ENCODE measurements around the gene SH3D21. TPM values are rescaled to one million over a fixed set of nuclear protein-coding genes. Genes with fewer than 3 reads are reported as not detected.

SH3D21 gene
- total and polyA plus RNA-seq, 2 of the 8 experiments (the other 6 are each of a cell fraction or from before 2014, with no cell fraction given), result 3.4 to 8.6 TPM

DNA sequence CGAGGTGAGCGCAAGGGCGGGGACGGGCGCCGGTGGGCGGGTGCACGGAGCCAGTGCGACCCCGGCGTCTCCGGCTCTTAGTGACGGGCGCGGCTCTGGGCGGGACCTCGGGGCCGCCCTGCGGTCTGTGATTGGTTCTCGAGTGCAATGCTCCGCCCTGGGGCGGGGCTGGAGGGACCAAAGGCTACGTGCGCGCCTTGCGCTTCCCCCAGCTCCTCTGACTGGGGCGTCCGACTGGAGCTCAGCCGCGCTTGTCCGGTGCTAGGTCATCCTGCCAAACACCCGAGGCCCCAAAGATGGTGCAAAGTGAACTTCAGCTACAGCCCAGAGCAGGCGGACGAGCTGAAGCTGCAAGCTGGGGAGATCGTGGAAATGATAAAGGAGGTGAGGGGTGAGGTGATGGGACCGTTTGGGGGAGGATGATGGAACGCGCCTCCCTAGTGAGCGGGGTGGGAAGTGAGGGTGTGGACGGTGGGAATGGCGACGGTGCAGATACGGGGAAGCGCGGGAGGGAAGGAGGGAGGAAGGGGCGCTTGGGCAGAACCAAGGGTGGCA lies 811 bp downstream of the SH3D21 start:
- no peak for FAIRE-seq
- H2AFZ ChIP-seq (ENCODE audit: low read length), result no peak overlapping the region
- H3K14ac ChIP-seq (ENCODE audit: insufficient read length), result no peak overlapping the region
- TF ChIP-seq PHF8 (conservative IDR thresholded peaks at IDR 0.05; ENCODE audit: low read depth, low read length) (peak; percentile 84), TAF1 (IDR thresholded peaks at IDR 0.05; ENCODE audit: low read depth, low read length) (peak; percentile 88), HDAC2 (IDR thresholded peaks at IDR 0.05; ENCODE audit: borderline replicate concordance in 1 of 2, low read depth in 2 of 2, low read length in 2 of 2) (0 out of 4 replicates have a peak, but pooled peaks of 1 of the 2 experiments have one; percentile 23), TAF7 (optimal IDR thresholded peaks at IDR 0.05; ENCODE audit: borderline replicate concordance, low read depth, low read length) (peak; percentile 27), CREB1 (IDR thresholded peaks at IDR 0.05) (0 out of 2 replicates have a peak, but pooled peaks have one; percentile 43), NANOG (IDR thresholded peaks at IDR 0.05; ENCODE audit: insufficient read depth, low read depth, low read length, poor library complexity, severe bottlenecking) (no peak), MAFK (IDR thresholded peaks at IDR 0.05; ENCODE audit: low read depth, low read length) (no peak), RFX5 (IDR thresholded peaks at IDR 0.05; ENCODE audit: borderline replicate concordance, low read depth, low read length) (no peak), TBP (IDR thresholded peaks at IDR 0.05; ENCODE audit: low read depth, low read length) (peak; percentile 80), SP4 (IDR thresholded peaks at IDR 0.05; ENCODE audit: low read length) (peak; percentile 74; the same call in 1 of the 2 replicates), SP2 (IDR thresholded peaks at IDR 0.05; ENCODE audit: low read length) (no peak), JUND (IDR thresholded peaks at IDR 0.05; ENCODE audit: low read length) (no peak)

More for the DNA sequence above, 811 bp downstream of the SH3D21 start:
- H3K27me3 ChIP-seq (replicated peaks in 1 of 4; ENCODE audit: control insufficient read depth in 3 of 4, extremely low read depth in 1 of 4, insufficient read depth in 3 of 4, low read length in 3 of 4), result no peaks in the 10 kb centered on the region
- H4K20me1 ChIP-seq (replicated peaks in 1 of 2; ENCODE audit: control insufficient read depth in 1 of 2, insufficient read depth in 2 of 2, low read length in 2 of 2), result peaks cover 0 to 10% of the 10 kb centered on the region in 2 experiments
- peak overlapping the region; percentile 65 to 76 for H3K4me2 ChIP-seq (ENCODE audit: insufficient read depth in 1 of 2, low read depth in 2 of 2, low read length in 2 of 2)
- H3K23ac ChIP-seq (ENCODE audit: insufficient read length), result no peak overlapping the region
- DNase-seq (ENCODE audit: low read depth in 1 of 2, low spot score in 2 of 2), result peak; percentile 88 to 97
- H3K27ac ChIP-seq (ENCODE audit: low read depth, low read length), result no peak overlapping the region
- POLR2A ChIA-PET (ENCODE audit: partially characterized antibody), result interaction anchor here (0.5 to 6.8 kb wide), 17 partner anchors 10 to 158 kb away, joined by 3 to 130 read pairs (median 4); partner anchors contain the start of genes EVA1B, MAP7D1, THRAP3 and TRAPPC3
- H2BK5ac ChIP-seq (ENCODE audit: low read depth, low read length), result no peak overlapping the region; the same call in 1 of the 2 replicates
- H3K79me2 ChIP-seq (ENCODE audit: control insufficient read depth in 1 of 2, insufficient read depth in 2 of 2, low read length in 2 of 2), result no peaks in the 10 kb centered on the region
- no peak overlapping the region for H2BK15ac ChIP-seq (ENCODE audit: low read length)
- 0 out of 2 replicates have a peak overlapping the region, but pooled peaks have one; percentile 63 for H3K18ac ChIP-seq (ENCODE audit: extremely low read depth, low read length)
- WGBS, 2 experiments (ENCODE audit: extremely low coverage in 1 of 2, insufficient coverage in 1 of 2, insufficient read length in 1 of 2, insufficient replicate concordance in 2 of 2, low coverage in 1 of 2, low lambda C conversion rate in 2 of 2, missing lambda C conversion rate in 1 of 2), result 2% methylated on average over 45 of the region's 46 CpGs; no CpG with 5 or more reads in 1 of the 2 experiments
- no peak overlapping the region for H2AK5ac ChIP-seq (ENCODE audit: low read depth, low read length)
- H4K91ac ChIP-seq (replicated peaks; ENCODE audit: insufficient read length, low read length), result peak overlapping the region; percentile 73
- H3K4me1 ChIP-seq (replicated peaks in 1 of 4; ENCODE audit: control insufficient read depth in 3 of 4, insufficient read depth in 4 of 4, low read length in 3 of 4), result peaks cover 0 to 9% (median 6%) of the 10 kb centered on the region in 4 experiments; a peak in 6 of 7 replicates
- H3K79me1 ChIP-seq (ENCODE audit: low read depth, low read length), result no peaks in the 10 kb centered on the region; the same call in 1 of the 2 replicates
- H3K36me3 ChIP-seq (ENCODE audit: control insufficient read depth in 2 of 4, insufficient read depth in 4 of 4, low read length in 3 of 4), result peaks cover 4 to 22% (median 17%) of the 10 kb centered on the region in 4 experiments
- H2BK20ac ChIP-seq (ENCODE audit: low read length), result no peak overlapping the region
- H3K4ac ChIP-seq (replicated peaks; ENCODE audit: insufficient read length, low read depth, low read length), result peak overlapping the region; percentile 76
- H3K56ac ChIP-seq (replicated peaks; ENCODE audit: insufficient read length, low read depth, low read length), result no peak overlapping the region
- no peak overlapping the region for H2BK12ac ChIP-seq (ENCODE audit: low read depth, low read length)
- H4K8ac ChIP-seq (ENCODE audit: extremely low read depth, insufficient read depth, low read length), result peak overlapping the region; percentile 62
- no peak overlapping the region for H2BK120ac ChIP-seq (replicated peaks; ENCODE audit: low read depth, low read length)
- no peaks in the 10 kb centered on the region for H3K9me3 ChIP-seq (ENCODE audit: insufficient read depth in 2 of 2, low read depth in 1 of 2, low read length in 1 of 2)
- H3K4me3 ChIP-seq (ENCODE audit: extremely low read depth in 1 of 4, insufficient read depth in 2 of 4, low read depth in 3 of 4, low read length in 4 of 4), result peak overlapping the region; percentile 62 to 87 (median 72)
- peak overlapping the region in 3 of 4 experiments; percentile 51 to 66 (median 62); a peak in 5 of 7 replicates for H3K9ac ChIP-seq (replicated peaks in 1 of 4; ENCODE audit: extremely low read depth in 1 of 4, low read depth in 3 of 4, low read length in 3 of 4)
- CTCF ChIA-PET (ENCODE audit: partially characterized antibody), result interaction anchor here (0.5 to 2.8 kb wide), 15 partner anchors 8 to 960 kb away, joined by 3 to 12 read pairs (median 4); partner anchors contain the start of gene TRAPPC3
- H3K23me2 ChIP-seq (ENCODE audit: low read depth, low read length), result peaks cover 6% of the 10 kb centered on the region
- H4K5ac ChIP-seq (ENCODE audit: insufficient read length, low read depth, low read length), result peak overlapping the region; percentile 75
